Transverse colon (tissue), 4 donors: ENCODE measurements around the gene PTPRD. TPM values are rescaled to one million over a fixed set of nuclear protein-coding genes. Genes with fewer than 3 reads are reported as not detected.

ENCODE experiments used
- DNase-seq: peaks from one replicate; pipeline ENCODE4 v3.0.0-alpha.2; 2019
- H3K27ac ChIP-seq, 4 donors: fragments of 200-600 bp; sonication (generic); 2 replicates each; pipeline ENCODE4 v1.5.1; 2016 to 2018; ENCODE audit warnings: inconsistent platforms in 4 of 4
- H3K27me3 ChIP-seq: fragments of 200-600 bp; sonication (generic); 2 replicates; pipeline ENCODE4 v1.5.1; 2017; ENCODE audit warnings: inconsistent platforms
- H3K36me3 ChIP-seq, 4 donors: fragments of 200-600 bp; sonication (generic); 2 replicates each; pipeline ENCODE4 v1.5.1; 2017 to 2019; ENCODE audit warnings: inconsistent platforms in 4 of 4
- H3K4me1 ChIP-seq, 4 donors: fragments of 200-600 bp; sonication (generic); 2 replicates each; pipeline ENCODE4 v1.5.1; 2017 to 2020; ENCODE audit warnings: inconsistent platforms in 4 of 4
- H3K4me3 ChIP-seq, 4 donors: fragments of 200-600 bp; sonication (generic); 1 replicate in 1 of 4; 2 replicates in 3 of 4; pipeline versions ENCODE4 v1.5.1 to v1.6.1; 2017 to 2019; ENCODE audit warnings: inconsistent platforms in 4 of 4
- H3K9me3 ChIP-seq, 2 donors: fragments of 200-600 bp; sonication (generic); 2 replicates each; pipeline ENCODE4 v1.5.1; 2017 to 2019; ENCODE audit warnings: inconsistent platforms in 2 of 2
- EP300 ChIP-seq: sonication (generic); formaldehyde crosslinking; IDR thresholded peaks from one replicate; pipeline ENCODE4 v1.6.1; 2017; ENCODE audit warnings: antibody characterized with exemption, low read depth
- POLR2A ChIP-seq: fragments of 450-650 bp; IDR thresholded peaks from one replicate; pipeline ENCODE4 v1.6.1; 2016; ENCODE audit warnings: antibody characterized with exemption, mild to moderate bottlenecking, moderate library complexity
- POLR2AphosphoS5 ChIP-seq, 3 donors: sonication (generic); formaldehyde crosslinking; IDR thresholded peaks; one replicate each; pipeline ENCODE4 v1.6.1; 2016; ENCODE audit warnings: antibody characterized with exemption in 3 of 3
- WGBS, 2 donors: methylation state at CpG; one replicate each; pipeline ENCODE4 v1.1.5; 2018; ENCODE audit warnings: low coverage in 1 of 2; 5-methylcytosine and 5-hydroxymethylcytosine counted together
- in situ Hi-C, 4 donors: fragments of 200-750 bp; cut with MboI; loops; one replicate each; pipeline versions ENCODE4 v1.15.0 to v1.15.1; 2017; ENCODE audit warnings: low sequenced_read_pairs in 3 of 4, low pct_ligation_motif_present in 1 of 4, low pct_unique_long_range_greater_than_20kb in 1 of 4
- intact Hi-C: fragments of 100-400 bp; cut with DNase I; formaldehyde crosslinking; loops from one replicate; pipeline ENCODE4 v1.15.1; 2023; ENCODE audit warnings: low total_unique reads
- total RNA-seq, 4 donors: library from RNA; depleted of rRNA; stranded (reverse); fragments of >200 nt; gene quantifications; one replicate each; pipeline ENCODE4 v1.1.0, GENCODE V29; 2016
- TF ChIP-seq, protein P1 (sequence below), 5 experiments: fragments of 200-600 bp in 3 of 5; fragments of 450-650 bp in 2 of 5; sonication (generic) in 3 of 5; IDR thresholded peaks; 1 replicate in 2 of 5; 2 replicates in 3 of 5; pipeline ENCODE4 v1.5.1; 2016 to 2017; ENCODE audit warnings: antibody characterized with exemption in 5 of 5, inconsistent platforms in 3 of 5, mild to moderate bottlenecking in 2 of 5, moderate library complexity in 1 of 5

Gene PTPRD
- total RNA-seq, 4 donors from 2014 or later, result 43.0 to 115 (median 79.1) TPM

DNA sequence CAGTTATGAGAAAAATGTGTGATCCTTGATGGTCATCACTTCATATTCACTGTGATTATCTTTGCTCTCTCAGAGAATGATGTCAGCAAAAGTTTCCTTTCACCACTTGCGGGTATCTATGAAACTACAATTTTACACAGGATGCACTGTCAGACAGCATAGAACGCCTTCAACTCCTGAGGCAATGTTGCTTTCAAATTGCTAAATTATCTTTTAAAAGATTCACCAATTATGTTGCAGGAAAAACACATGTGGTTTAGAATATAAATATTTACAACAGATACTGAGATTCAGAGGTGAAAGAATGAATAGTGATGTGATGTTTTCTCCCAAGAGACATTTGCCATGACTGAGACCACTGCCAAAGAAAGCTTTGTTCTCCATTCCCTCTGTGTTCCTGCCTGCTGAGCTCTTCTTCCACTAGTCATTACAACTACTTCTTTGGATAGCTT, 1933.4 kb downstream of the PTPRD start:
- DNase-seq, result no peak
- Histone ChIP-seq H3K4me1 (no peaks in the 10 kb centered on the region), H3K27me3 (no peaks in the 10 kb centered on the region), H3K9me3 (no peaks in the 10 kb centered on the region), H3K36me3 (no peaks in the 10 kb centered on the region), H3K27ac (no peak overlapping the region), H3K4me3 (no peak overlapping the region)
- intact Hi-C loops (no loop called here), in situ Hi-C loops (no loop called here)
- 74 to 90% methylated on average over 2 of the region's 2 CpGs for WGBS, 2 donors
- TF ChIP-seq, protein P1, sequence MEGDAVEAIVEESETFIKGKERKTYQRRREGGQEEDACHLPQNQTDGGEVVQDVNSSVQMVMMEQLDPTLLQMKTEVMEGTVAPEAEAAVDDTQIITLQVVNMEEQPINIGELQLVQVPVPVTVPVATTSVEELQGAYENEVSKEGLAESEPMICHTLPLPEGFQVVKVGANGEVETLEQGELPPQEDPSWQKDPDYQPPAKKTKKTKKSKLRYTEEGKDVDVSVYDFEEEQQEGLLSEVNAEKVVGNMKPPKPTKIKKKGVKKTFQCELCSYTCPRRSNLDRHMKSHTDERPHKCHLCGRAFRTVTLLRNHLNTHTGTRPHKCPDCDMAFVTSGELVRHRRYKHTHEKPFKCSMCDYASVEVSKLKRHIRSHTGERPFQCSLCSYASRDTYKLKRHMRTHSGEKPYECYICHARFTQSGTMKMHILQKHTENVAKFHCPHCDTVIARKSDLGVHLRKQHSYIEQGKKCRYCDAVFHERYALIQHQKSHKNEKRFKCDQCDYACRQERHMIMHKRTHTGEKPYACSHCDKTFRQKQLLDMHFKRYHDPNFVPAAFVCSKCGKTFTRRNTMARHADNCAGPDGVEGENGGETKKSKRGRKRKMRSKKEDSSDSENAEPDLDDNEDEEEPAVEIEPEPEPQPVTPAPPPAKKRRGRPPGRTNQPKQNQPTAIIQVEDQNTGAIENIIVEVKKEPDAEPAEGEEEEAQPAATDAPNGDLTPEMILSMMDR (IDR thresholded peaks at IDR 0.05), result no peak
- TF ChIP-seq POLR2A (no peak), EP300 (no peak), POLR2AphosphoS5 (IDR thresholded peaks at IDR 0.05) (no peak)

DNA sequence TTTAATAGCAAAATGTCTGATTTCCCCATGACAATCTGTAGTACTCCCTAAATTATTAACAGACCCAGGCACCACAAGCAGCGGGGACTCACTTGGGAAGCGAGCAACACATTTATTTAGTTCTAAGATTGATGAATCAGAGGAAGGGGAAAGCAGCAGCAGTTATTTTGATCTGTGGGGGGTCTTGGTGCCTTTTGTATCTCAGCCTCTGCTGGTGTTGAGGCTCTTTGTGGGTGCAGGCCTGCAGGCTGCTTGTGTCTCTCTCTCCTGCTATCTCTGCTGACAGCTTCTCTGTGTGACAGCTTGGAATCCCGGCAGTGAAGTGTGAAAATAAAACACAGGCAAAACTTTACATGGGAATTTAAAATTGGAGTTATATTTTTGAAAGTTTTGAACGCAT, 1935.1 kb downstream of the PTPRD start:
- no peak for TF ChIP-seq POLR2AphosphoS5 (IDR thresholded peaks at IDR 0.05)
- TF ChIP-seq EP300, result no peak
- TF ChIP-seq POLR2A, result no peak
- TF ChIP-seq, protein P1 (IDR thresholded peaks at IDR 0.05), result no peak
- WGBS, 2 donors, result 72 to 98% methylated on average over 4 of the region's 4 CpGs
- H3K27ac ChIP-seq, result no peak overlapping the region
- intact Hi-C loops, result no loop called here
- no peak overlapping the region for H3K4me3 ChIP-seq
- in situ Hi-C loops, result no loop called here
- H3K36me3 ChIP-seq, result no peaks in the 10 kb centered on the region
- H3K4me1 ChIP-seq, result no peaks in the 10 kb centered on the region
- H3K9me3 ChIP-seq, result no peaks in the 10 kb centered on the region
- DNase-seq, result no peak
- H3K27me3 ChIP-seq, result no peaks in the 10 kb centered on the region

DNA sequence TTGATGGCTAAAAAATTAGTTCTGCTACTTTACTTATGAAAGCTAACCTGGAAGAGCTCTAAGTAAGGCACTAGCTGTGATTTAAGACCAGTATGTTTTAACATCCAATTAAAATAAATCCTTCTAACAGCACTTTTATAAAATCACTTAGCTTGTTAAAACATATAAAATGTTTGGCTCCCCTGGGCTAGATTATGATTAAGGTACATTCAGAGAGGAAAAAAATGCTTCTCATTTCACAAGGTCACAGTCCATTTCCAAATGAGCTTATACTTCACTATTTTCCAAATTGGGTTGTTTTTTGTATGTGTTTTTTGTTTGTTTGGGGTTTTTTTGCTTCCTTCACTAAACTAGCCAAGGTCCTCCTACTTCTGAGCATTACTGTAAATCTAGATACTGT, 1938.3 kb downstream of the PTPRD start:
- no peaks in the 10 kb centered on the region for H3K27me3 ChIP-seq
- in situ Hi-C loops (no loop called here), intact Hi-C loops (no loop called here)
- no peak overlapping the region for H3K27ac ChIP-seq
- H3K36me3 ChIP-seq, result no peaks in the 10 kb centered on the region
- no peaks in the 10 kb centered on the region for H3K9me3 ChIP-seq
- no peak for TF ChIP-seq EP300
- TF ChIP-seq POLR2A, result no peak
- TF ChIP-seq, protein P1 (IDR thresholded peaks at IDR 0.05), result no peak
- TF ChIP-seq POLR2AphosphoS5 (IDR thresholded peaks at IDR 0.05), result no peak
- no peaks in the 10 kb centered on the region for H3K4me1 ChIP-seq
- H3K4me3 ChIP-seq, result no peak overlapping the region
- DNase-seq, result no peak

DNA sequence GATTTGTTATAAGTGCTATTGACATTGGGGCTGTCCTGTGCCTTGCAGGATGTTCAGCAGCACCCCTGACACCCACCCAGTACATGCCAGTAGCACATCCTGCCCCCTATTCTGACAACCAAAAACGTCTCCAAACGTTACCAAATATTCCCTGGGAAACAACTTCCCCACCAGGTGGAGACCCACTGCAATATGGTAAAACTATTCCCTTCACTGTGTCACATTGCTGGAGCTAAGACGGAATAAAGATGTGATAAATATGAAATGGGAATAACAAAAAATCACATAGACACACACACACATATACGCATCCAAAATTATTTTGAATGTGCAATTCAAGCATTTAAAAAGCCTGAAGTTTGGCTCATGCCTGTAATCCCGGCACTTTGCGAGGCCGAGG, 1939.0 kb downstream of the PTPRD start:
- Histone ChIP-seq H3K9me3 (no peaks in the 10 kb centered on the region), H3K27me3 (no peaks in the 10 kb centered on the region), H3K27ac (no peak overlapping the region), H3K4me3 (no peak overlapping the region), H3K36me3 (no peaks in the 10 kb centered on the region), H3K4me1 (no peaks in the 10 kb centered on the region)
- no peak for TF ChIP-seq POLR2A
- TF ChIP-seq, protein P1 (IDR thresholded peaks at IDR 0.05), result no peak
- no peak for TF ChIP-seq EP300
- TF ChIP-seq POLR2AphosphoS5 (IDR thresholded peaks at IDR 0.05), result no peak
- intact Hi-C loops, result no loop called here
- DNase-seq, result no peak
- in situ Hi-C loops, result no loop called here
- WGBS, 2 donors, result 85 to 86% methylated on average over 7 of the region's 7 CpGs
